B cell (primary cell): ENCODE results near the gene SFXN3. TPM values are rescaled to one million over a fixed set of nuclear protein-coding genes. Genes with fewer than 3 reads are reported as not detected.

ENCODE experiments used
- ATAC-seq: fragments of 200-7000 bp; cut with Tn5 transposase; one replicate; pipeline ENCODE4 v1.10.0; 2021; ENCODE audit warnings: low read depth, mild to moderate bottlenecking, moderate number of reproducible peaks, moderate library complexity
- CTCF ChIA-PET: fragments of 350-600 bp; sonication (Branson Sonifier 250); formaldehyde crosslinking; loops from one replicate; lab custom pipeline; 2021; ENCODE audit warnings: antibody characterized with exemption, inconsistent platforms; lab: Charles Lee
- POLR2A ChIA-PET: fragments of 350-600 bp; sonication (Branson Sonifier 250); formaldehyde crosslinking; loops from one replicate; lab custom pipeline; 2021; ENCODE audit warnings: antibody characterized with exemption; lab: Charles Lee
- DNase-seq: peaks from one replicate; pipeline ENCODE4 v3.0.0; 2013
- H2AFZ ChIP-seq: 2 replicates; pipeline ENCODE4 v1.6.1; 2012; ENCODE audit warnings: mild to moderate bottlenecking, low read depth, low read length; ENCODE audit not compliant: insufficient read depth, poor library complexity, severe bottlenecking
- H3K27ac ChIP-seq, 2 donors: 1 replicate in 1 of 2; 2 replicates in 1 of 2; pipeline ENCODE4 v1.5.1; 2012 to 2013; ENCODE audit warnings: low read length in 2 of 2, mild to moderate bottlenecking in 2 of 2, moderate library complexity in 1 of 2
- H3K27me3 ChIP-seq, 4 experiments: fragments of 200-600 bp in 1 of 4; sonication (generic) in 1 of 4; replicated peaks in 1 of 4; 1 replicate in 2 of 4; 2 replicates in 2 of 4; pipeline versions ENCODE4 v1.6.1 to v1.7.0; 2013 to 2016; ENCODE audit warnings: low read length in 3 of 4, mild to moderate bottlenecking in 2 of 4, mixed read lengths in 1 of 4, moderate library complexity in 1 of 4; ENCODE audit not compliant: insufficient read depth in 4 of 4, control insufficient read depth in 3 of 4; ENCODE audit errors: control extremely low read depth in 1 of 4
- H3K36me3 ChIP-seq, 2 experiments: replicated peaks in 1 of 2; 1 replicate in 1 of 2; 2 replicates in 1 of 2; pipeline versions ENCODE4 v1.6.1 to v1.7.1; 2013; ENCODE audit warnings: low read length in 1 of 2; ENCODE audit not compliant: insufficient read depth in 2 of 2, control insufficient read depth in 1 of 2; ENCODE audit errors: control extremely low read depth in 1 of 2, extremely low read depth in 1 of 2
- H3K4me1 ChIP-seq, 2 donors: fragments of 200-600 bp in 1 of 2; sonication (generic) in 1 of 2; 1 replicate in 1 of 2; 2 replicates in 1 of 2; pipeline versions ENCODE4 v1.5.1 to v1.6.1; 2013 to 2017; ENCODE audit warnings: low read length in 2 of 2; ENCODE audit not compliant: control insufficient read depth in 2 of 2, insufficient read depth in 2 of 2
- H3K4me2 ChIP-seq: replicated peaks from 2 replicates; pipeline ENCODE3; 2012; ENCODE audit warnings: mild to moderate bottlenecking, low read depth, low read length; ENCODE audit not compliant: poor library complexity, severe bottlenecking
- H3K4me3 ChIP-seq, 5 experiments: fragments of 200-600 bp in 1 of 5; sonication (generic) in 1 of 5; 1 replicate in 3 of 5; 2 replicates in 2 of 5; pipeline versions ENCODE4 v1.5.1 to v1.7.0; 2011 to 2016; ENCODE audit warnings: low read length in 4 of 5, mild to moderate bottlenecking in 4 of 5, low read depth in 2 of 5, control low read depth in 1 of 5, moderate library complexity in 1 of 5; ENCODE audit not compliant: insufficient read depth in 1 of 5; ENCODE audit errors: control extremely low read depth in 1 of 5, extremely low read depth in 1 of 5
- H3K79me2 ChIP-seq: fragments of 200-600 bp; sonication (generic); one replicate; pipeline ENCODE4 v1.6.0; 2016; ENCODE audit warnings: low read length; ENCODE audit not compliant: control insufficient read depth, insufficient read depth
- H3K9ac ChIP-seq: fragments of 200-600 bp; sonication (generic); 2 replicates; pipeline ENCODE4 v1.6.1; 2017; ENCODE audit warnings: mild to moderate bottlenecking, low read length, moderate library complexity
- H3K9me3 ChIP-seq, 3 donors: one replicate each; pipeline versions ENCODE4 v1.6.1 to v1.7.1; 2013; ENCODE audit warnings: low read length in 2 of 3; ENCODE audit not compliant: control insufficient read depth in 2 of 3, insufficient read depth in 1 of 3; ENCODE audit errors: control extremely low read depth in 1 of 3
- H4K20me1 ChIP-seq: 2 replicates; pipeline ENCODE4 v1.6.0; 2012; ENCODE audit warnings: mild to moderate bottlenecking, low read length; ENCODE audit not compliant: insufficient read depth, control insufficient read depth, poor library complexity, severe bottlenecking
- H3K27ac Mint-ChIP-seq: one replicate; pipeline ENCODE4 v1.8.0; 2021; ENCODE audit warnings: mixed read lengths
- H3K27me3 Mint-ChIP-seq: one replicate; pipeline ENCODE4 v1.8.0; 2021; ENCODE audit warnings: mixed read lengths
- H3K4me1 Mint-ChIP-seq: one replicate; pipeline ENCODE4 v1.8.0; 2021; ENCODE audit warnings: mixed read lengths
- H3K4me3 Mint-ChIP-seq: one replicate; pipeline ENCODE4 v1.8.0; 2021; ENCODE audit warnings: mixed read lengths
- H3K9me3 Mint-ChIP-seq: one replicate; pipeline ENCODE4 v1.8.0; 2022; ENCODE audit warnings: mixed read lengths; ENCODE audit not compliant: insufficient read depth
- CTCF ChIP-seq: fragments of 200-600 bp; IDR thresholded peaks from one replicate; pipeline ENCODE4 v1.8.0; 2022; ENCODE audit warnings: antibody characterized with exemption, mild to moderate bottlenecking
- EZH2 ChIP-seq: IDR thresholded peaks from 2 replicates; pipeline ENCODE4 v1.6.1; 2012; ENCODE audit warnings: borderline replicate concordance, low read depth, mild to moderate bottlenecking, moderate library complexity, low read length; ENCODE audit not compliant: insufficient read depth, poor library complexity, severe bottlenecking
- WGBS: methylation state at CpG from one replicate; pipeline ENCODE4 v1.1.5; 2013; ENCODE audit warnings: missing lambda C conversion rate; ENCODE audit not compliant: insufficient coverage; 5-methylcytosine and 5-hydroxymethylcytosine counted together
- intact Hi-C: fragments of 100-400 bp; cut with micrococcal nuclease; formaldehyde crosslinking; loops from one replicate; pipeline ENCODE4 v1.10.0; 2022
- polyA plus RNA-seq: library from polyadenylated mRNA; depleted of rRNA; stranded (reverse); fragments of >200 nt; gene quantifications from 2 replicates; pipeline ENCODE4 v1.2.3, GENCODE V29; 2012
- total RNA-seq, 2 donors: library from RNA; stranded (reverse); fragments of 120-200 nt in 1 of 2; gene quantifications; 1 replicate in 1 of 2; 2 replicates in 1 of 2; pipeline versions ENCODE4 v1.2.3 to v1.2.4, GENCODE V29; 2013 to 2022

The SFXN3 gene
- total and polyA plus RNA-seq, 2 donors (not counting 1 experiment from before 2014, with no cell fraction given) = 44.2 to 51.7 TPM

DNA sequence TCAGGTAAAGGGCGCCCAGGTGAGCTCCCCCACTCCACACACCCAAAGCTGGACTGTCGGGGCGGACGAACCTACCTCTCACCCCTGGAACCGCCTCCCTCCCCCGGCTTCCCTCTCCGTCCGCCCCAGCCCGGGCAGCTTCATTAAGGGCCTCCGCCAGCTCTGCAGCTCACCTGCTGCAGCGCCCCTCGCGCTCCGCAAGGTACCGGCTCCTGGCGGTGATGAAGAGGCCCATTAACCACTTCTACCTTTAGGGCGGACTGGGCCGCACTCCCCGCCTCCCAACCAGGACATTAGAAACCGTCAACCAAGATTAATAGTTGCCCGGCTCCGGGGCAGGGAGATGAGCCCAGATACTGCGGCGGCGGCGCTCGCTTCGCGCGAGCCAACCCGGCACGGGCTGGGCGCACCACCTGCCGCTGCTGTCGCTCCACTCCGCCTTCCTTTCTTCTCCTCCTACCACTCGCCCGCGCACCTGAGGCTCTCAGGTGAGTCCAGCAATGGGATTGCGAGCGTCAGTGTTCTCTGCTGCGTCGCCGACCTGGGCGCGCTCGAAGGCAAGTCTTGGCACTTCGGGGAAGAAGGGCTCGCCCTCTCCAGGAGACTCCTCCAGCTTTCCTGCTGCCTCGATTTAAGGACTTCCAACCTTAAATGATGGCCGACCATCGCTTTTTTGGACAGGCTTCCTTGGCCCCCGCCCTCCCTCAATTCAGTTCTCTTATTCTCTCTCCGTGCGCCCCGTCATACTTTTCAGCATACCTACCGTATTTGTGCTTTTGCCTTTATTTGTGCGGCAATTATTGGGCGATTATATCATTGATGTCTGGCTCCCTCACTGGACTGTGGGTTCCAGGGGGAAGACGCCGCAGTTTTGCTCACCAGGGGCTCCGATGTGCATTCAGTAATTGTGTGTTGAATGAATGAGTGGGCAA lies 17.2 kb downstream of the SFXN3 start:
- 36% methylated on average over 56 of the region's 62 CpGs for WGBS
- Histone ChIP-seq H3K36me3 (no peaks in the 10 kb centered on the region), H3K9ac (no peak overlapping the region), H3K9me3 (peaks cover 0 to 4% (median 0%) of the 10 kb centered on the region in 3 donors), H3K27me3 (peaks cover 0 to 55% (median 25%) of the 10 kb centered on the region in 4 experiments), H3K4me1 (peaks cover 9 to 15% of the 10 kb centered on the region in 2 donors), H3K4me2 (no peak overlapping the region), H3K4me3 (no peak overlapping the region), H4K20me1 (no peaks in the 10 kb centered on the region), H2AFZ (no peak overlapping the region), H3K27ac (no peak overlapping the region), H3K79me2 (no peaks in the 10 kb centered on the region)
- no peak for TF ChIP-seq EZH2
- no peak for TF ChIP-seq CTCF
- no peak for ATAC-seq
- H3K4me1 Mint-ChIP-seq = peaks cover 19% of the 10 kb centered on the region
- H3K27ac Mint-ChIP-seq = no peak overlapping the region
- CTCF ChIA-PET = interaction anchor here (1.0 to 12.0 kb wide), 4 partner anchors 9 to 166 kb away, joined by 3 to 227 read pairs (median 4); partner anchors contain the start of gene KAZALD1
- no peaks in the 10 kb centered on the region for H3K9me3 Mint-ChIP-seq
- peak overlapping the region; percentile 17 for H3K4me3 Mint-ChIP-seq
- intact Hi-C loops = no loop called here
- H3K27me3 Mint-ChIP-seq = peaks cover 41% of the 10 kb centered on the region
- POLR2A ChIA-PET = no interaction called here
- peak; percentile 28 for DNase-seq
